HCT116 (cell line): ENCODE data around the gene MESD. TPM values are rescaled to one million over a fixed set of nuclear protein-coding genes. Genes with fewer than 3 reads are reported as not detected.

Source experiments
- ATAC-seq: fragments of 200-7000 bp; cut with Tn5 transposase; 2 replicates; pipeline ENCODE4 v1.9.1; 2020; ENCODE audit warnings: mild to moderate bottlenecking, moderate library complexity
- BruUV-seq: library from RNA; stranded (reverse); fragments of 400-500 nt; replicated peaks from 2 replicates; lab custom pipeline; 2021; lab: Mats Ljungman, UMichigan
- CTCF ChIA-PET: fragments of 300-600 bp; sonication (Branson Sonifier 250); formaldehyde crosslinking; loops from one replicate; lab custom pipeline; 2021; ENCODE audit warnings: antibody characterized with exemption; lab: Charles Lee
- POLR2A ChIA-PET: fragments of 300-600, 350-600 bp; sonication (Branson Sonifier 250); formaldehyde crosslinking; loops from one replicate; lab custom pipeline; 2021; ENCODE audit warnings: antibody characterized with exemption; lab: Charles Lee
- RAD21 ChIA-PET, 2 experiments: fragments of 300-600 bp; sonication (Branson Sonifier 250); formaldehyde crosslinking; loops; one replicate each; lab custom pipeline; 2023; ENCODE audit warnings: low total read pairs in 2 of 2; ENCODE audit not compliant: uncharacterized antibody in 2 of 2, unreplicated experiment in 2 of 2, low non-redundant PET in 1 of 2; lab: Charles Lee
- DNase-seq: peaks from one replicate; pipeline ENCODE4 v3.0.0-alpha.2; 2010; ENCODE audit warnings: low read depth, low spot score
- H2AFZ ChIP-seq: fragments of 200-600 bp; shearing (Covaris generic), sonication (generic); 2 replicates; pipeline ENCODE4 v1.6.1; 2017; ENCODE audit warnings: low read depth, mixed run types, mixed read lengths, antibody characterized with exemption, low read length; ENCODE audit not compliant: poor library complexity, severe bottlenecking
- H3K27ac ChIP-seq: 2 replicates; pipeline ENCODE4 v1.5.1; 2012; ENCODE audit warnings: low read depth, low read length
- H3K27me3 ChIP-seq: fragments of 200-600 bp; sonication (generic); 2 replicates; pipeline ENCODE4 v1.6.1; 2016; ENCODE audit warnings: mixed run types, low read length, mixed read lengths; ENCODE audit not compliant: insufficient read depth
- H3K36me3 ChIP-seq, 2 experiments: fragments of 200-500 bp in 1 of 2; fragments of 200-600 bp in 1 of 2; sonication (Bioruptor generic) in 1 of 2; sonication (generic) in 1 of 2; 2 replicates each; pipeline versions ENCODE4 v1.5.1 to v1.6.1; 2014 to 2016; ENCODE audit warnings: low read length in 2 of 2, inconsistent platforms in 1 of 2, mixed read lengths in 1 of 2, mixed run types in 1 of 2; ENCODE audit not compliant: insufficient read depth in 2 of 2, control insufficient read depth in 1 of 2
- H3K4me1 ChIP-seq, 2 experiments: fragments of 200-600 bp in 1 of 2; sonication (generic) in 1 of 2; 2 replicates each; pipeline versions ENCODE4 v1.5.1 to v1.6.1; 2012 to 2017; ENCODE audit warnings: low read length in 2 of 2, inconsistent platforms in 1 of 2, mild to moderate bottlenecking in 1 of 2, mixed read lengths in 1 of 2, mixed run types in 1 of 2, moderate library complexity in 1 of 2; ENCODE audit not compliant: insufficient read depth in 2 of 2, control insufficient read depth in 1 of 2
- H3K4me2 ChIP-seq: fragments of 200-600 bp; sonication (generic); 2 replicates; pipeline ENCODE4 v1.6.1; 2017; ENCODE audit warnings: mixed run types, low read length, mixed read lengths
- H3K4me3 ChIP-seq, 2 experiments: fragments of 200-600 bp in 1 of 2; sonication (generic) in 1 of 2; replicated peaks in 1 of 2; 2 replicates each; pipeline ENCODE4 v1.5.1; 2011 to 2016; ENCODE audit warnings: low read length in 2 of 2, control low read depth in 1 of 2, low read depth in 1 of 2, mild to moderate bottlenecking in 1 of 2, mixed read lengths in 1 of 2, mixed run types in 1 of 2
- H3K79me2 ChIP-seq: fragments of 200-600 bp; sonication (generic); 2 replicates; pipeline ENCODE4 v1.6.1; 2017; ENCODE audit warnings: mild to moderate bottlenecking, mixed run types, low read length, moderate library complexity, mixed read lengths; ENCODE audit not compliant: insufficient read depth
- H3K9ac ChIP-seq: fragments of 200-600 bp; sonication (generic); 2 replicates; pipeline ENCODE4 v1.6.1; 2016; ENCODE audit warnings: low read length, mixed read lengths
- H3K9me2 ChIP-seq: fragments of 200-600 bp; sonication (generic), shearing (Covaris generic); 2 replicates; pipeline ENCODE4 v1.6.1; 2017; ENCODE audit warnings: mixed run types, mild to moderate bottlenecking, moderate library complexity; ENCODE audit not compliant: insufficient read depth
- H3K9me3 ChIP-seq, 2 experiments: fragments of 200-500 bp in 1 of 2; fragments of 200-600 bp in 1 of 2; sonication (Bioruptor generic) in 1 of 2; sonication (generic) in 1 of 2; 2 replicates each; pipeline ENCODE4 v1.6.1; 2014 to 2017; ENCODE audit warnings: low read length in 2 of 2, mixed read lengths in 2 of 2, inconsistent platforms in 1 of 2, low read depth in 1 of 2, mild to moderate bottlenecking in 1 of 2, mixed run types in 1 of 2, moderate library complexity in 1 of 2; ENCODE audit not compliant: control insufficient read depth in 1 of 2, insufficient read depth in 1 of 2
- H4K20me1 ChIP-seq: fragments of 200-600 bp; sonication (generic), shearing (Covaris generic); 2 replicates; pipeline ENCODE4 v1.6.1; 2017; ENCODE audit warnings: mixed run types, mild to moderate bottlenecking, moderate library complexity; ENCODE audit not compliant: insufficient read depth
- ATF3 ChIP-seq: IDR thresholded peaks from 2 replicates; pipeline ENCODE4 v1.6.1; 2012
- ELF1 ChIP-seq: IDR thresholded peaks from 2 replicates; pipeline ENCODE4 v1.6.1; 2012; ENCODE audit warnings: low read depth, borderline replicate concordance
- EZH2 ChIP-seq: fragments of 200-600 bp; sonication (generic); IDR thresholded peaks from 2 replicates; pipeline ENCODE4 v1.6.1; 2017; ENCODE audit warnings: antibody characterized with exemption, mixed run types
- EZH2phosphoT487 ChIP-seq: fragments of 200-600 bp; IDR thresholded peaks from 2 replicates; pipeline ENCODE4 v1.6.1; 2018; ENCODE audit warnings: antibody characterized with exemption, borderline replicate concordance
- JUND ChIP-seq: IDR thresholded peaks from 2 replicates; pipeline ENCODE4 v1.6.1; 2012
- MAX ChIP-seq: IDR thresholded peaks from 2 replicates; pipeline ENCODE4 v1.6.1; 2012
- RAD21 ChIP-seq: IDR thresholded peaks from 2 replicates; pipeline ENCODE4 v1.6.1; 2012; ENCODE audit warnings: low read depth, mild to moderate bottlenecking
- SP1 ChIP-seq: IDR thresholded peaks from 2 replicates; pipeline ENCODE4 v1.6.1; 2012; ENCODE audit warnings: low read depth
- SRF ChIP-seq: IDR thresholded peaks from 2 replicates; pipeline ENCODE4 v1.6.1; 2012; ENCODE audit warnings: low read depth
- TCF7L2 ChIP-seq: IDR thresholded peaks from 2 replicates; pipeline ENCODE4 v1.7.0; 2011; ENCODE audit warnings: borderline replicate concordance, inconsistent platforms; ENCODE audit not compliant: insufficient read depth, insufficient read length; ENCODE audit errors: extremely low read depth
- YY1 ChIP-seq: IDR thresholded peaks from 2 replicates; pipeline ENCODE4 v1.6.1; 2011; ENCODE audit warnings: low read length, low read depth, moderate library complexity, mild to moderate bottlenecking; ENCODE audit not compliant: insufficient replicate concordance; ENCODE audit errors: extremely low read depth
- ZBTB33 ChIP-seq: IDR thresholded peaks from 2 replicates; pipeline ENCODE4 v1.6.1; 2011; ENCODE audit warnings: mild to moderate bottlenecking, low read length, moderate library complexity; ENCODE audit not compliant: insufficient replicate concordance; ENCODE audit errors: extremely low read depth
- ZFX ChIP-seq: fragments of 450-650 bp; IDR thresholded peaks from 2 replicates; pipeline ENCODE4 v1.6.1; 2017
- ZNF274 ChIP-seq: fragments of 200-500 bp; sonication (Bioruptor generic); IDR thresholded peaks from 2 replicates; pipeline ENCODE4 v1.6.1; 2014; ENCODE audit warnings: mild to moderate bottlenecking, low read depth, low read length, inconsistent platforms
- intact Hi-C: fragments of 100-400 bp; cut with micrococcal nuclease; formaldehyde crosslinking; loops from 2 replicates; pipeline ENCODE4 v1.10.0; 2022
- total RNA-seq: library from RNA; stranded (reverse); gene quantifications from one replicate; pipeline ENCODE4 v1.2.1, GENCODE V29; 2021; ENCODE audit not compliant: unreplicated experiment

Gene MESD
- total RNA-seq, 1 experiment from 2014 or later = 22.5 TPM

GRCh38 chr15:80934761-80935221 is 54.8 kb downstream of the MESD start:
- Histone ChIP-seq H3K4me1 (peaks cover 6 to 13% of the 10 kb centered on the region in 2 experiments), H3K36me3 (peaks cover 0 to 4% of the 10 kb centered on the region in 2 experiments; a peak in 1 of 4 replicates), H3K4me3 (no peak overlapping the region), H3K27ac (no peak overlapping the region), H3K27me3 (no peaks in the 10 kb centered on the region), H3K9me2 (no peaks in the 10 kb centered on the region), H3K79me2 (no peaks in the 10 kb centered on the region), H4K20me1 (no peaks in the 10 kb centered on the region), H2AFZ (no peak overlapping the region), H3K9ac (no peak overlapping the region), H3K9me3 (no peaks in the 10 kb centered on the region), H3K4me2 (peak overlapping the region; percentile 23)
- TF ChIP-seq RAD21 (no peak), ELF1 (no peak), ATF3 (no peak), SRF (no peak), ZNF274 (no peak), JUND (no peak), MAX (no peak), SP1 (no peak), YY1 (no peak), ZBTB33 (no peak), EZH2phosphoT487 (no peak), TCF7L2 (no peak), EZH2 (no peak), ZFX (no peak)
- CTCF ChIA-PET = interaction anchor here (1.8 kb wide), 1 partner anchor 158 kb away, joined by 7 read pairs; no protein-coding TSS in a partner anchor
- ATAC-seq = peak; percentile 80
- RAD21 ChIA-PET = no interaction called here
- no peak for DNase-seq
- BruUV-seq = no TSS peak
- POLR2A ChIA-PET = no interaction called here
- intact Hi-C loops = no loop called here
